Measurements from ENCODE around the gene ATXN10. TPM values are rescaled to one million over a fixed set of nuclear protein-coding genes. Genes with fewer than 3 reads are reported as not detected.

ATXN10 gene
- polyA plus RNA-seq, 3 donors: 60.1 to 106 (median 92.4) TPM

DNA sequence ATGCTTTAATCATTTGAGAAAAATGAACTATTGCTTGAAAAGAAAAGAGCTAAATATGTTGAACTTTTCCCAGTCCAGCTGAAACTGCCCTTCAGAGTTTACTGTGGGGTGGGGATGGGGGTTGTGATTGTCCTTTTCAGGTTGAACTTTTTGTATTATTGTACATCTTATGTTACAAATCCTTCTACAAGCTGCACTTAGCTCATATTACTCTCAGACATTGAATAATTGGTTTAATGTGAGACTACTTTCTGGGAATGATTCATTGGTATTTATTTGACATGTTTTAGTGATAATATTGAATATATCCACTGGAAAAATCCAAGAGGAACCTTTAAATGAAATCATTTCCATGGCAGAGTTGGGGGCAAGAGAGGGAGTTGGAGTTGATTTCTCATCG is 84.9 kb downstream of the ATXN10 start:
- Histone ChIP-seq H3K9me3 (replicated peaks in 1 of 2; ENCODE audit: control insufficient read depth in 1 of 2, insufficient read depth in 1 of 2, low read length in 2 of 2) (no peaks in the 10 kb centered on the region), H3K36me3 (replicated peaks in 1 of 2; ENCODE audit: control insufficient read depth in 1 of 2, insufficient read depth in 2 of 2, low read length in 2 of 2) (peaks cover 11 to 43% of the 10 kb centered on the region in 2 donors), H3K27ac (ENCODE audit: low read depth in 1 of 2, low read length in 2 of 2) (no peak overlapping the region), H2AFZ (ENCODE audit: insufficient read depth, low read depth, low read length, poor library complexity, severe bottlenecking) (no peak overlapping the region), H4K20me1 (ENCODE audit: insufficient read depth, low read length) (no peaks in the 10 kb centered on the region), H3K9ac (ENCODE audit: insufficient read depth, low read length, poor library complexity, severe bottlenecking) (no peak overlapping the region), H3K4me2 (replicated peaks; ENCODE audit: extremely low read depth, low read length, poor library complexity, severe bottlenecking) (no peak overlapping the region), H3K27me3 (ENCODE audit: control insufficient read depth in 2 of 2, insufficient read depth in 2 of 2, low read length in 2 of 2) (no peaks in the 10 kb centered on the region), H3K79me2 (ENCODE audit: insufficient read depth, low read length) (no peaks in the 10 kb centered on the region), H3K4me1 (ENCODE audit: control insufficient read depth in 1 of 2, insufficient read depth in 2 of 2, low read length in 2 of 2) (no peaks in the 10 kb centered on the region), H3K4me3 (replicated peaks in 1 of 3; ENCODE audit: low read depth in 2 of 3, low read length in 3 of 3) (no peak overlapping the region)
- no peaks in the 10 kb centered on the region for H3K4me1 Mint-ChIP-seq
- TF ChIP-seq CTCF (IDR thresholded peaks at IDR 0.05): no peak
- H3K4me3 Mint-ChIP-seq: no peak overlapping the region
- WGBS (ENCODE audit: insufficient coverage): 100% methylated on average over 1 of the region's 1 CpG
- peak overlapping the region in 1 of 7 donors; percentile 83 for H3K27ac Mint-ChIP-seq
- H3K9me3 Mint-ChIP-seq: no peaks in the 10 kb centered on the region
- H3K36me3 Mint-ChIP-seq: peaks cover 26 to 46% of the 10 kb centered on the region in 2 donors
- no peaks in the 10 kb centered on the region for H3K27me3 Mint-ChIP-seq (ENCODE audit: low read depth in 3 of 3)
- intact Hi-C loops (cut with micrococcal nuclease): no loop called here
- no peak for DNase-seq

GRCh38 chr22:45757068-45757467 is 85.4 kb downstream of the ATXN10 start:
- no peak for TF ChIP-seq CTCF (IDR thresholded peaks at IDR 0.05)
- Mint-ChIP-seq H3K9me3 (no peaks in the 10 kb centered on the region), H3K27ac (peak overlapping the region in 1 of 7 donors; percentile 83), H3K4me3 (no peak overlapping the region), H3K27me3 (ENCODE audit: low read depth in 3 of 3) (no peaks in the 10 kb centered on the region), H3K4me1 (no peaks in the 10 kb centered on the region), H3K36me3 (peaks cover 26 to 46% of the 10 kb centered on the region in 2 donors)
- no peak for DNase-seq
- intact Hi-C loops (cut with micrococcal nuclease): no loop called here
- Histone ChIP-seq H3K9ac (ENCODE audit: insufficient read depth, low read length, poor library complexity, severe bottlenecking) (no peak overlapping the region), H3K27me3 (ENCODE audit: control insufficient read depth in 2 of 2, insufficient read depth in 2 of 2, low read length in 2 of 2) (no peaks in the 10 kb centered on the region), H4K20me1 (ENCODE audit: insufficient read depth, low read length) (no peaks in the 10 kb centered on the region), H3K79me2 (ENCODE audit: insufficient read depth, low read length) (no peaks in the 10 kb centered on the region), H3K4me2 (replicated peaks; ENCODE audit: extremely low read depth, low read length, poor library complexity, severe bottlenecking) (no peak overlapping the region), H3K4me3 (replicated peaks in 1 of 3; ENCODE audit: low read depth in 2 of 3, low read length in 3 of 3) (no peak overlapping the region), H3K9me3 (replicated peaks in 1 of 2; ENCODE audit: control insufficient read depth in 1 of 2, insufficient read depth in 1 of 2, low read length in 2 of 2) (no peaks in the 10 kb centered on the region), H2AFZ (ENCODE audit: insufficient read depth, low read depth, low read length, poor library complexity, severe bottlenecking) (no peak overlapping the region), H3K4me1 (ENCODE audit: control insufficient read depth in 1 of 2, insufficient read depth in 2 of 2, low read length in 2 of 2) (no peaks in the 10 kb centered on the region), H3K36me3 (replicated peaks in 1 of 2; ENCODE audit: control insufficient read depth in 1 of 2, insufficient read depth in 2 of 2, low read length in 2 of 2) (peaks cover 11 to 43% of the 10 kb centered on the region in 2 donors), H3K27ac (ENCODE audit: low read depth in 1 of 2, low read length in 2 of 2) (no peak overlapping the region)
- WGBS (ENCODE audit: insufficient coverage): 100% methylated on average over 3 of the region's 14 CpGs

All from CD14-positive monocyte (primary cell).